BLaER1 (cell line): ENCODE data around the gene DEFB113.
A peak's percentile ranks its signal among the peaks of the same experiment; 100 is the strongest.
"Not testable (repeated sequence)": the region's sequence is repeated elsewhere in the genome, so short reads cannot be mapped to it uniquely, and the experiment has no call there.

Experiments
- H3K27ac ChIP-seq: shearing (Covaris generic); formaldehyde crosslinking; 2 replicates; pipeline ENCODE4 v1.8.1; 2022
- H3K27me3 ChIP-seq: shearing (Covaris generic); formaldehyde crosslinking; 2 replicates; pipeline ENCODE4 v1.8.1; 2022
- H3K36me3 ChIP-seq: shearing (Covaris generic); formaldehyde crosslinking; 2 replicates; pipeline ENCODE4 v1.8.1; 2022
- H3K4me1 ChIP-seq: shearing (Covaris generic); formaldehyde crosslinking; 2 replicates; pipeline ENCODE4 v1.8.1; 2022
- H3K4me2 ChIP-seq: shearing (Covaris generic); formaldehyde crosslinking; 2 replicates; pipeline ENCODE4 v1.8.1; 2022
- H3K4me3 ChIP-seq: shearing (Covaris generic); formaldehyde crosslinking; 2 replicates; pipeline ENCODE4 v1.8.1; 2022
- H3K9ac ChIP-seq: shearing (Covaris generic); formaldehyde crosslinking; 2 replicates; pipeline ENCODE4 v1.8.1; 2022
- H3K9me3 ChIP-seq: shearing (Covaris generic); formaldehyde crosslinking; 2 replicates; pipeline ENCODE4 v1.8.1; 2022
- H4K20me1 ChIP-seq: shearing (Covaris generic); formaldehyde crosslinking; 2 replicates; pipeline ENCODE4 v1.8.1; 2022
- Cebpa-rat ChIP-seq: shearing (Covaris generic); IDR thresholded peaks from 2 replicates; pipeline ENCODE4 v1.8.1; 2022

DEFB113 gene

GRCh38 chr6:49978332-49979226, 9.2 kb upstream of the DEFB113 start:
- Histone ChIP-seq H3K4me3 (peak overlapping the region; percentile 17; the same call in 1 of the 2 replicates), H3K9me3 (no peaks in the 10 kb centered on the region), H3K27me3 (no peaks in the 10 kb centered on the region), H4K20me1 (no peaks in the 10 kb centered on the region), H3K4me1 (peaks cover 17% of the 10 kb centered on the region), H3K9ac (no peak overlapping the region), H3K36me3 (no peaks in the 10 kb centered on the region), H3K4me2 (peak overlapping the region; percentile 68), H3K27ac (no peak overlapping the region)
- TF ChIP-seq Cebpa-rat, result no peak

GRCh38 chr6:49966823-49967222, 2.6 kb downstream of the DEFB113 start:
- no peaks in the 10 kb centered on the region for H4K20me1 ChIP-seq
- no peak overlapping the region for H3K9ac ChIP-seq
- H3K36me3 ChIP-seq, result no peaks in the 10 kb centered on the region
- TF ChIP-seq Cebpa-rat, result no peak
- no peak overlapping the region for H3K27ac ChIP-seq
- H3K4me3 ChIP-seq, result no peak overlapping the region
- no peaks in the 10 kb centered on the region for H3K27me3 ChIP-seq
- H3K4me1 ChIP-seq, result no peaks in the 10 kb centered on the region
- no peak overlapping the region for H3K4me2 ChIP-seq
- H3K9me3 ChIP-seq, result no peaks in the 10 kb centered on the region

- no peak overlapping the region for H3K27ac ChIP-seq
- no peaks in the 10 kb centered on the region for H3K27me3 ChIP-seq
- no peak overlapping the region for H3K9ac ChIP-seq
- no peak for TF ChIP-seq Cebpa-rat
- H3K4me1 ChIP-seq, result no peaks in the 10 kb centered on the region
- no peaks in the 10 kb centered on the region for H3K9me3 ChIP-seq
- H3K4me3 ChIP-seq, result no peak overlapping the region
- H3K4me2 ChIP-seq, result no peak overlapping the region
- no peaks in the 10 kb centered on the region for H4K20me1 ChIP-seq
- H3K36me3 ChIP-seq, result no peaks in the 10 kb centered on the region
Observed at GRCh38 chr6:49966334-49966733, 3.1 kb downstream of the DEFB113 start.

GRCh38 chr6:49964064-49964463, 5.4 kb downstream of the DEFB113 start, which contains the start of gene DEFB114:
Gene DEFB114, minus strand, starts transcription at chr6:49964164. Its CDS starts 59 bp downstream, at chr6:49964105.
- TF ChIP-seq Cebpa-rat, result no peak
- no peaks in the 10 kb centered on the region for H3K9me3 ChIP-seq
- no peaks in the 10 kb centered on the region for H3K36me3 ChIP-seq
- no peaks in the 10 kb centered on the region for H3K4me1 ChIP-seq
- H3K9ac ChIP-seq, result no peak within 1 kb of the TSS
- H3K27ac ChIP-seq, result no peak within 1 kb of the TSS
- no peaks in the 10 kb centered on the region for H4K20me1 ChIP-seq
- no peaks in the 10 kb centered on the region for H3K27me3 ChIP-seq
- no peak within 1 kb of the TSS for H3K4me3 ChIP-seq
- no peak within 1 kb of the TSS for H3K4me2 ChIP-seq

- Histone ChIP-seq H3K4me1 (no peaks in the 10 kb centered on the region), H3K36me3 (no peaks in the 10 kb centered on the region), H3K27ac (no peak overlapping the region), H3K9me3 (no peaks in the 10 kb centered on the region), H3K9ac (no peak overlapping the region), H3K4me2 (no peak overlapping the region), H4K20me1 (no peaks in the 10 kb centered on the region), H3K27me3 (no peaks in the 10 kb centered on the region), H3K4me3 (no peak overlapping the region)
- TF ChIP-seq Cebpa-rat, result no peak
Observed at GRCh38 chr6:49958180-49958579, 11.2 kb downstream of the DEFB113 start.

GRCh38 chr6:49955847-49956246, 13.6 kb downstream of the DEFB113 start:
- no peak overlapping the region for H3K9ac ChIP-seq
- no peaks in the 10 kb centered on the region for H3K36me3 ChIP-seq
- H3K4me1 ChIP-seq, result no peaks in the 10 kb centered on the region
- no peak overlapping the region for H3K27ac ChIP-seq
- TF ChIP-seq Cebpa-rat, result no peak
- no peaks in the 10 kb centered on the region for H3K9me3 ChIP-seq
- no peaks in the 10 kb centered on the region for H4K20me1 ChIP-seq
- no peak overlapping the region for H3K4me3 ChIP-seq
- no peaks in the 10 kb centered on the region for H3K27me3 ChIP-seq
- no peak overlapping the region for H3K4me2 ChIP-seq

GRCh38 chr6:49951926-49952325, 17.5 kb downstream of the DEFB113 start:
- H3K4me2 ChIP-seq, result no peak overlapping the region
- TF ChIP-seq Cebpa-rat, result no peak
- no peaks in the 10 kb centered on the region for H3K36me3 ChIP-seq

GRCh38 chr6:49950415-49950751, 19.0 kb downstream of the DEFB113 start:
- Histone ChIP-seq H3K27ac (no peak overlapping the region), H3K4me1 (no peaks in the 10 kb centered on the region), H3K9me3 (no peaks in the 10 kb centered on the region), H3K36me3 (no peaks in the 10 kb centered on the region), H3K4me3 (no peak overlapping the region), H4K20me1 (no peaks in the 10 kb centered on the region), H3K9ac (no peak overlapping the region), H3K4me2 (no peak overlapping the region), H3K27me3 (no peaks in the 10 kb centered on the region)
- TF ChIP-seq Cebpa-rat, result no peak

More at GRCh38 chr6:49951926-49952325, 17.5 kb downstream of the DEFB113 start:
- Histone ChIP-seq H3K27me3 (no peaks in the 10 kb centered on the region), H3K4me1 (no peaks in the 10 kb centered on the region), H4K20me1 (no peaks in the 10 kb centered on the region), H3K9me3 (no peaks in the 10 kb centered on the region), H3K27ac (no peak overlapping the region), H3K9ac (no peak overlapping the region), H3K4me3 (no peak overlapping the region)

- Histone ChIP-seq H3K9ac (no peak overlapping the region), H3K9me3 (no peaks in the 10 kb centered on the region)
- TF ChIP-seq Cebpa-rat, result no peak
Observed at GRCh38 chr6:49949062-49949461, 20.4 kb downstream of the DEFB113 start.

GRCh38 chr6:49946835-49947234, 22.6 kb downstream of the DEFB113 start:
- H3K4me2 ChIP-seq, result no peak overlapping the region
- H3K36me3 ChIP-seq, result no peaks in the 10 kb centered on the region
- no peak overlapping the region for H3K9ac ChIP-seq
- H3K27me3 ChIP-seq, result no peaks in the 10 kb centered on the region
- H3K27ac ChIP-seq, result no peak overlapping the region
- no peaks in the 10 kb centered on the region for H4K20me1 ChIP-seq
- TF ChIP-seq Cebpa-rat, result no peak
- H3K4me3 ChIP-seq, result no peak overlapping the region
- H3K9me3 ChIP-seq, result no peaks in the 10 kb centered on the region
- H3K4me1 ChIP-seq, result no peaks in the 10 kb centered on the region

More at GRCh38 chr6:49949062-49949461, 20.4 kb downstream of the DEFB113 start:
- H3K4me1 ChIP-seq, result no peaks in the 10 kb centered on the region
- no peak overlapping the region for H3K4me2 ChIP-seq
- H4K20me1 ChIP-seq, result no peaks in the 10 kb centered on the region
- H3K36me3 ChIP-seq, result no peaks in the 10 kb centered on the region
- H3K4me3 ChIP-seq, result no peak overlapping the region
- no peak overlapping the region for H3K27ac ChIP-seq
- no peaks in the 10 kb centered on the region for H3K27me3 ChIP-seq

- not testable (repeated sequence) for H3K4me2 ChIP-seq, H3K27ac ChIP-seq, H4K20me1 ChIP-seq, H3K36me3 ChIP-seq, H3K4me1 ChIP-seq, H3K9ac ChIP-seq, H3K27me3 ChIP-seq, H3K4me3 ChIP-seq, H3K9me3 ChIP-seq
Observed at GRCh38 chr6:49944068-49944467, 25.4 kb downstream of the DEFB113 start.
